DMS 273 (cell line): Measurements from ENCODE around the gene KIF1A.
"Not testable (repeated sequence)": the region's sequence is repeated elsewhere in the genome, so short reads cannot be mapped to it uniquely, and the experiment has no call there.

Source experiments
- DNase-seq: peaks from one replicate; lab custom pipeline; 2025; ENCODE audit not compliant: unreplicated experiment; lab: John Stamatoyannopoulos, UW

KIF1A gene

GRCh38 chr2:240704651-240705050 lies 115.4 kb downstream of the KIF1A start:
- DNase-seq = no peak

GRCh38 chr2:240703417-240704341 lies 116.3 kb downstream of the KIF1A start:
- DNase-seq = no peak

- DNase-seq = no peak
Observed at GRCh38 chr2:240702640-240703011, 117.4 kb downstream of the KIF1A start.

- no peak for DNase-seq
Observed at GRCh38 chr2:240701736-240702639, 118.0 kb downstream of the KIF1A start.

GRCh38 chr2:240701091-240701735 lies 118.8 kb downstream of the KIF1A start:
- DNase-seq = no peak

- not testable (repeated sequence) for DNase-seq
Observed at GRCh38 chr2:240700616-240701015, 119.4 kb downstream of the KIF1A start.

- not testable (repeated sequence) for DNase-seq
Observed at GRCh38 chr2:240699835-240700234, 120.2 kb downstream of the KIF1A start.

- not testable (repeated sequence) for DNase-seq
Observed at GRCh38 chr2:240698852-240699561, 121.0 kb downstream of the KIF1A start.

GRCh38 chr2:240696469-240696868 lies 123.5 kb downstream of the KIF1A start:
- not testable (repeated sequence) for DNase-seq

- not testable (repeated sequence) for DNase-seq
Observed at GRCh38 chr2:240695593-240695992, 124.4 kb downstream of the KIF1A start.

GRCh38 chr2:240694304-240694703 lies 125.7 kb downstream of the KIF1A start:
- DNase-seq = not testable (repeated sequence)

GRCh38 chr2:240692583-240693561 lies 127.1 kb downstream of the KIF1A start:
- not testable (repeated sequence) for DNase-seq

- DNase-seq = not testable (repeated sequence)
Observed at GRCh38 chr2:240691631-240692420, 128.2 kb downstream of the KIF1A start, which contains the start of gene AQP12A. TSS of gene AQP12A (plus strand) at chr2:240691866. CDS start at chr2:240691914, 48 bp downstream.

- DNase-seq = not testable (repeated sequence)
Observed at GRCh38 chr2:240691075-240691427, 129.0 kb downstream of the KIF1A start.

GRCh38 chr2:240690421-240691074 lies 129.5 kb downstream of the KIF1A start:
- peak; percentile 67 for DNase-seq

- DNase-seq = no peak
Observed at GRCh38 chr2:240689975-240690374, 130.0 kb downstream of the KIF1A start.

GRCh38 chr2:240688553-240688919 lies 131.5 kb downstream of the KIF1A start:
- no peak for DNase-seq
